ENCODE data around the gene SIMC1.
A peak's percentile ranks its signal among the peaks of the same experiment; 100 is the strongest.

Gene SIMC1

GRCh38 chr5:176361437-176362232 lies 123.4 kb downstream of the SIMC1 start, which contains the start of gene KIAA1191:
KIAA1191 (minus strand) TSS chr5:176361764; CDS start chr5:176359508, 2,256 bp downstream.
- peak within 1 kb of the TSS; percentile 94 for H3K9ac ChIP-seq (ENCODE audit: low read depth, low read length)
- H3K27me3 ChIP-seq (ENCODE audit: insufficient read depth, low read length) = peaks cover 50% of the 10 kb centered on the region
- H3K4me1 ChIP-seq (ENCODE audit: insufficient read depth, low read length) = 0 out of 2 replicates have a peak, but pooled peaks cover 5% of the 10 kb centered on the region
- peaks cover 22% of the 10 kb centered on the region for H3K36me3 ChIP-seq (ENCODE audit: insufficient read depth, low read depth, low read length)
- no peaks in the 10 kb centered on the region for H3K9me3 ChIP-seq (ENCODE audit: insufficient read depth, low read depth, low read length)
- H3K4me3 ChIP-seq (ENCODE audit: low read length) = peak within 1 kb of the TSS; percentile 92
- peak within 1 kb of the TSS; percentile 57 for H3K27ac ChIP-seq (ENCODE audit: low read length)

DNA sequence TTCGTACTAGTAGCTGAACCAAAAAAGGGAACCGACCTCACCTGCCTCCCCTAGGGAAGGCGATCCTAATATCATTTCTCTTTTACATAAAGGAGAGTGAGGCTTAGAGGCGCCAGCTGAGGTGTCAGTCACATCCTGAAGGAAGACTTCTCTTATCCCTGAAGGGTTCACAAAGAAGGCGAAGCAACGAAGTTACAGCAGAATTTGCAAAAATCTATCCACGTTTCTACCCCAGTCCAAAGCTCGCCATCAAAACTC lies 123.9 kb downstream of the SIMC1 start:
- H3K4me1 ChIP-seq (ENCODE audit: insufficient read depth, low read length) = 0 out of 2 replicates have a peak, but pooled peaks cover 5% of the 10 kb centered on the region

DNA sequence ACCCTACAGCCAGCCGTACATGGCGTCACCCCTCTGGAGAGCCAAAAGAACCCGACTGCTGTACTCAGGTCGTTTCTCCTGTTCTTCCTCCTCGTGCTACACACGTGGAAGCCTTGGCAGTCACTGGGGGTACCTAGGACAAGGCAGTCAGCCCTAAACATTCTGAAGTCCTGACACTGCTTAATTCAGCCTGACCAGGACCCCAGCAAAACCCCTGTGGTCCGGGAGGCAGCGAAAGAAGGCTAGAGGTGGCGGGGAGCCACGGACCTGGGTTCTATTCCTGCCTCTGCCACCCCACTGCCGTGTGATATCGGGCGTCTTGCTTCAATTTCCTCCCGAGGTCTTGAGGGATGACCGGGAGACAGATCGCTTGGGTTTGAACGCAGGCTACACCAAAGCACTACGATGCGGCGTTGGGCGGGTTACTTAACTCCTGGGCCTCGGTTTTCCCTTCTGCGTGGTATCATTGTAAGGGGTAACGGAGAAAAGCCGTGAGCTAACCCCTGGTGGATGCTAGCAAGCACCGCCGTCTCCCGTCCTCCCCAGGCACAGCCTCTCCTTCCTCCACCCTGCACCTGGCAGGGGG lies 126.6 kb downstream of the SIMC1 start:
- 0 out of 2 replicates have a peak, but pooled peaks cover under 1% of the 10 kb centered on the region for H3K4me1 ChIP-seq (ENCODE audit: insufficient read depth, low read length)
- H3K36me3 ChIP-seq (ENCODE audit: insufficient read depth, low read depth, low read length) = no peaks in the 10 kb centered on the region
- no peak overlapping the region for H3K27ac ChIP-seq (ENCODE audit: low read length)
- H3K27me3 ChIP-seq (ENCODE audit: insufficient read depth, low read length) = peaks cover 65% of the 10 kb centered on the region
- H3K9ac ChIP-seq (ENCODE audit: low read depth, low read length) = no peak overlapping the region
- peak overlapping the region; percentile 74 for H3K4me3 ChIP-seq (ENCODE audit: low read length)
- no peaks in the 10 kb centered on the region for H3K9me3 ChIP-seq (ENCODE audit: insufficient read depth, low read depth, low read length)

More for the DNA sequence above, 123.9 kb downstream of the SIMC1 start:
- peak overlapping the region; percentile 94; the same call in 1 of the 2 replicates for H3K9ac ChIP-seq (ENCODE audit: low read depth, low read length)
- H3K27me3 ChIP-seq (ENCODE audit: insufficient read depth, low read length) = peaks cover 55% of the 10 kb centered on the region
- H3K9me3 ChIP-seq (ENCODE audit: insufficient read depth, low read depth, low read length) = no peaks in the 10 kb centered on the region
- H3K4me3 ChIP-seq (ENCODE audit: low read length) = peak overlapping the region; percentile 92
- H3K27ac ChIP-seq (ENCODE audit: low read length) = no peak overlapping the region
- peaks cover 19% of the 10 kb centered on the region; the same call in 1 of the 2 replicates for H3K36me3 ChIP-seq (ENCODE audit: insufficient read depth, low read depth, low read length)

DNA sequence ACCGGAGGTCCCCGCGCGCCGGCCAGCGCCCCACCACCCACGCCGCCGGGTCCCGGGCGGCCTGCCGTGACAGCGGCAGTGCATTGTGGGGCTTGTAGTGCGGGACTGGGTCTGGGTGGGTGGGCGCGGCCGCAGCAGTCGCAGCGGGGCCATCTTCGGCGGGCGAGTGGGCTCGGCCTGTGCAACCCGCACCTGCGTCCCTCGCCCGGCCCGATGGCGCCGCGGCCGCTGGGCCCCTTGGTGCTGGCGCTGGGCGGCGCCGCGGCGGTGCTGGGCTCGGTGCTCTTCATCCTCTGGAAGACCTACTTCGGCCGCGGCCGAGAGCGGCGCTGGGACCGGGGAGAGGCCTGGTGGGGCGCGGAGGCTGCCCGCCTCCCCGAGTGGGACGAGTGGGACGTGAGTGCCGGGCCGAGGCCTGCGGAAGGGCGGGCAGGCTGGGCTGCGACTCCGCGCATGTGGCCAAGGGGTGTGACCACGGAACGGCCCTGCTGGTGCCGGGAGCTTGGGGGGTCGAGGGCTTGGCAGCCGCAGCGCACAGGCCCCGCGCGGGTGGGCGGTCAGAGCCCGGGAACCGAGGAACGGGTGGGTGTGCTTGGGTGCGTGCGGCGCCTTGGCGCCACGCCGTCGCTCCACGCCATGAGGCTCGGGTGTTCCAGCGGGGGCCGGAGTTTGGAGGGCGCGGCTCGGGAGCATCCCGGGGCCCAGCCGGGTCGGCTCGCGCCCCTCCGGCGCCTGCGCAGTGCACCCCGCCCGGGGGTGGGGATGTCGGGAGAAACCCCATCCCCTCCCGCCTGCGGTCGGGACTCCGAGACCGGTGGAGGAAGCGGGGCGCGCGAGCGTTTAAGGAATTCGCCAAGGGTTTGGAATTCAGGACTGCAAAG lies 127.4 kb downstream of the SIMC1 start, which contains the start of gene ARL10:
Gene ARL10, plus strand, starts transcription at position 137 of the 881 bp plus-strand sequence. Its CDS starts 77 bp downstream, at position 214.
- H3K36me3 ChIP-seq (ENCODE audit: insufficient read depth, low read depth, low read length) = no peaks in the 10 kb centered on the region
- no peaks in the 10 kb centered on the region for H3K4me1 ChIP-seq (ENCODE audit: insufficient read depth, low read length)
- no peaks in the 10 kb centered on the region for H3K9me3 ChIP-seq (ENCODE audit: insufficient read depth, low read depth, low read length)
- peak within 1 kb of the TSS; percentile 74 for H3K4me3 ChIP-seq (ENCODE audit: low read length)
- no peak within 1 kb of the TSS for H3K27ac ChIP-seq (ENCODE audit: low read length)
- H3K27me3 ChIP-seq (ENCODE audit: insufficient read depth, low read length) = peaks cover 65% of the 10 kb centered on the region
- peak within 1 kb of the TSS; percentile 43 for H3K9ac ChIP-seq (ENCODE audit: low read depth, low read length)

- H3K36me3 ChIP-seq (ENCODE audit: insufficient read depth, low read depth, low read length) = no peaks in the 10 kb centered on the region
- H3K4me3 ChIP-seq (ENCODE audit: low read length) = peak overlapping the region; percentile 74
- peaks cover 65% of the 10 kb centered on the region for H3K27me3 ChIP-seq (ENCODE audit: insufficient read depth, low read length)
- H3K4me1 ChIP-seq (ENCODE audit: insufficient read depth, low read length) = no peaks in the 10 kb centered on the region
- H3K9me3 ChIP-seq (ENCODE audit: insufficient read depth, low read depth, low read length) = no peaks in the 10 kb centered on the region
- H3K27ac ChIP-seq (ENCODE audit: low read length) = no peak overlapping the region
- H3K9ac ChIP-seq (ENCODE audit: low read depth, low read length) = peak overlapping the region; percentile 43
Observed at GRCh38 chr5:176366232-176366894, 128.1 kb downstream of the SIMC1 start.

GRCh38 chr5:176368726-176369125 lies 130.5 kb downstream of the SIMC1 start:
- Histone ChIP-seq H3K36me3 (ENCODE audit: insufficient read depth, low read depth, low read length) (peaks cover 8% of the 10 kb centered on the region; the same call in 1 of the 2 replicates), H3K4me3 (ENCODE audit: low read length) (no peak overlapping the region), H3K27me3 (ENCODE audit: insufficient read depth, low read length) (peaks cover 45% of the 10 kb centered on the region), H3K4me1 (ENCODE audit: insufficient read depth, low read length) (no peaks in the 10 kb centered on the region), H3K27ac (ENCODE audit: low read length) (no peak overlapping the region), H3K9me3 (ENCODE audit: insufficient read depth, low read depth, low read length) (no peaks in the 10 kb centered on the region), H3K9ac (ENCODE audit: low read depth, low read length) (no peak overlapping the region)

GRCh38 chr5:176369934-176370711 lies 131.9 kb downstream of the SIMC1 start:
- H3K9ac ChIP-seq (ENCODE audit: low read depth, low read length) = no peak overlapping the region
- peaks cover 8% of the 10 kb centered on the region; the same call in 1 of the 2 replicates for H3K36me3 ChIP-seq (ENCODE audit: insufficient read depth, low read depth, low read length)
- H3K27me3 ChIP-seq (ENCODE audit: insufficient read depth, low read length) = peaks cover 31% of the 10 kb centered on the region
- H3K27ac ChIP-seq (ENCODE audit: low read length) = no peak overlapping the region
- no peak overlapping the region for H3K4me3 ChIP-seq (ENCODE audit: low read length)
- no peaks in the 10 kb centered on the region for H3K9me3 ChIP-seq (ENCODE audit: insufficient read depth, low read depth, low read length)
- no peaks in the 10 kb centered on the region for H3K4me1 ChIP-seq (ENCODE audit: insufficient read depth, low read length)

DNA sequence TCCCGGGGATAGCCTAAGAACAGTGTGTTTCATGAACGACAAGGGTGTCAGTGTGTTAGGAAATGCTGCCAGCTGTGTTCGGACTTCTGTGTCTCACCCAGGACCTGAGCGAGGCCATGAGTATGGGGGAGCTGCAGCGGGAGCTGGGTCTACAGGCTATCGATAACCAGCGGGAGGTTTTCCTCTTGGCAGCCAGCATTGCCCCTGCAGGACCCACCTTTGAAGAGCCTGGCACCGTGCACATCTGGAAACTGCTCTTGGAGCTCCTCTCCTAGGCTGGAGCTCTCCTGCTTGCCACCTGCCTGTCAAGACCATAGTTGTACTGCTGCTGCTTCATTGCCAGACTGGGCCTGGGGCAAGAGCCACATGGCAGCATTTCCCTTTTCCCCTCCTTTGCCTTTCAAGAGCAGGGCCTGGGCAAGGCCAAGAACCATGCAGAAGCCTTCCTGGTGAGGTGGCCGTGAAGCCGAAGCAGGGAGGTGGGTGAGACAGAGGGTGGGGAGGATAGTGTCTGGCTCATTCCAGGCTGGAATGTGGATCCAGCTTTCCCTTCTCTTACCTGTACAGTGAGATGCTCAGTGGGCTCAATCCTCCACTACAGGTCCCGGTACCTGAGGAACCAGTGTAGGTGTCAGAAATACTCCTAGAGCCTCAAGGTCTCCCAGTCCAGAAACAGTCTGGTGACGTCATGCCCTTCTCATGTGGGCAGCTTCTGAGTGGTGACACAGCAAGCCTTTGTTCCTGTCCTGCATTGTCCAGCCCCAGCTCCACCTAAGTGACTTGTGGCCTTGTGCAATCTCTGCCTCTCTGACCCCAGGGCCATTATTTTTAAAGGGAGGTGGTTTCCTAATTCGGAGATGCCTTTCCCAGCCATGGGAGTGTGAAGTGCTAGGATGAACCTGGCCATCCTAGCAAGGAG lies 133.7 kb downstream of the SIMC1 start:
- Histone ChIP-seq H3K9ac (ENCODE audit: low read depth, low read length) (no peak overlapping the region), H3K4me3 (ENCODE audit: low read length) (no peak overlapping the region), H3K9me3 (ENCODE audit: insufficient read depth, low read depth, low read length) (no peaks in the 10 kb centered on the region), H3K4me1 (ENCODE audit: insufficient read depth, low read length) (no peaks in the 10 kb centered on the region), H3K27ac (ENCODE audit: low read length) (no peak overlapping the region), H3K27me3 (ENCODE audit: insufficient read depth, low read length) (peaks cover 13% of the 10 kb centered on the region), H3K36me3 (ENCODE audit: insufficient read depth, low read depth, low read length) (peaks cover 8% of the 10 kb centered on the region; the same call in 1 of the 2 replicates)

GRCh38 chr5:176373100-176373818 lies 135.0 kb downstream of the SIMC1 start:
- peaks cover 8% of the 10 kb centered on the region; the same call in 1 of the 2 replicates for H3K36me3 ChIP-seq (ENCODE audit: insufficient read depth, low read depth, low read length)
- H3K27ac ChIP-seq (ENCODE audit: low read length) = no peak overlapping the region
- H3K4me3 ChIP-seq (ENCODE audit: low read length) = no peak overlapping the region
- H3K9me3 ChIP-seq (ENCODE audit: insufficient read depth, low read depth, low read length) = no peaks in the 10 kb centered on the region
- H3K27me3 ChIP-seq (ENCODE audit: insufficient read depth, low read length) = no peaks in the 10 kb centered on the region
- no peak overlapping the region for H3K9ac ChIP-seq (ENCODE audit: low read depth, low read length)
- no peaks in the 10 kb centered on the region for H3K4me1 ChIP-seq (ENCODE audit: insufficient read depth, low read length)

Measured in iPS-20b (cell line).